PC-3 (cell line): ENCODE results near the gene EPHA10. TPM values are rescaled to one million over a fixed set of nuclear protein-coding genes. Genes with fewer than 3 reads are reported as not detected.

Experiments used
- ATAC-seq: fragments of 200-7000 bp; cut with Tn5 transposase; 2 replicates; pipeline ENCODE4 v1.9.1; 2020; ENCODE audit warnings: mild to moderate bottlenecking, moderate library complexity
- BruUV-seq: library from RNA; stranded (reverse); fragments of 400-500 nt; replicated peaks from 2 replicates; lab custom pipeline; 2021; lab: Mats Ljungman, UMichigan
- CTCF ChIA-PET: fragments of 300-600 bp; sonication (Branson Sonifier 250); formaldehyde crosslinking; loops from one replicate; lab custom pipeline; 2022; ENCODE audit warnings: antibody characterized with exemption; lab: Charles Lee
- POLR2A ChIA-PET: fragments of 300-600 bp; sonication (Branson Sonifier 250); formaldehyde crosslinking; loops from one replicate; lab custom pipeline; 2022; ENCODE audit warnings: antibody characterized with exemption; ENCODE audit not compliant: unreplicated experiment; lab: Charles Lee
- DNase-seq: peaks from one replicate; pipeline ENCODE4 v3.0.0-alpha.2; 2015
- H2AFZ ChIP-seq: fragments of 300-600 bp; sonication (generic); 2 replicates; pipeline ENCODE4 v1.6.0; 2016; ENCODE audit warnings: antibody characterized with exemption, low read length
- H3F3A ChIP-seq: fragments of 300-600 bp; sonication (generic); one replicate; pipeline ENCODE4 v1.6.0; 2017; ENCODE audit warnings: antibody characterized with exemption, low read length, control low read depth, mild to moderate bottlenecking; ENCODE audit not compliant: unreplicated experiment
- H3K27ac ChIP-seq: fragments of 300-600 bp; sonication (generic); 2 replicates; pipeline ENCODE4 v1.5.1; 2016; ENCODE audit warnings: mild to moderate bottlenecking, low read length
- H3K27me3 ChIP-seq: fragments of 300-600 bp; sonication (generic); 2 replicates; pipeline ENCODE4 v1.6.1; 2016; ENCODE audit warnings: low read length, mixed read lengths
- H3K36me3 ChIP-seq: fragments of 300-600 bp; sonication (generic); 2 replicates; pipeline ENCODE4 v1.6.1; 2016; ENCODE audit warnings: low read depth, mixed run types, low read length, mixed read lengths
- H3K4me1 ChIP-seq: fragments of 300-600 bp; sonication (generic); 2 replicates; pipeline ENCODE4 v1.5.1; 2016; ENCODE audit warnings: low read length; ENCODE audit not compliant: insufficient read depth
- H3K4me2 ChIP-seq: fragments of 300-600 bp; sonication (generic); 2 replicates; pipeline ENCODE4 v1.6.0; 2016; ENCODE audit warnings: low read length
- H3K4me3 ChIP-seq: fragments of 300-600 bp; sonication (generic); 2 replicates; pipeline ENCODE4 v1.5.1; 2016; ENCODE audit warnings: mild to moderate bottlenecking, low read length, mixed read lengths
- H3K79me2 ChIP-seq: fragments of 300-600 bp; sonication (generic); 2 replicates; pipeline ENCODE4 v1.6.1; 2017; ENCODE audit warnings: low read length, mixed read lengths
- H3K9ac ChIP-seq: fragments of 300-600 bp; sonication (generic); 2 replicates; pipeline ENCODE4 v1.6.0; 2016; ENCODE audit warnings: mild to moderate bottlenecking, low read length
- H3K9me2 ChIP-seq: fragments of 300-600 bp; sonication (generic); replicated peaks from 2 replicates; pipeline ENCODE4 v1.6.1; 2016; ENCODE audit warnings: mixed run types, low read length, mixed read lengths
- H3K9me3 ChIP-seq: fragments of 300-600 bp; sonication (generic); 2 replicates; pipeline ENCODE4 v1.6.1; 2016; ENCODE audit warnings: low read length, mixed read lengths
- H4K20me1 ChIP-seq: fragments of 300-600 bp; sonication (generic); 2 replicates; pipeline ENCODE4 v1.6.1; 2016; ENCODE audit warnings: low read length, mixed read lengths
- CTCF ChIP-seq: fragments of 300-600 bp; sonication (generic); conservative IDR thresholded peaks from 2 replicates; pipeline ENCODE4 v1.5.1; 2017; ENCODE audit warnings: antibody characterized with exemption, low read depth, mild to moderate bottlenecking, low read length
- EZH2 ChIP-seq: fragments of 300-600 bp; sonication (generic); IDR thresholded peaks from one replicate; pipeline ENCODE4 v1.6.1; 2017; ENCODE audit warnings: antibody characterized with exemption, mild to moderate bottlenecking, low read length; ENCODE audit not compliant: unreplicated experiment
- EZH2phosphoT487 ChIP-seq: fragments of 300-600 bp; sonication (generic); IDR thresholded peaks from 2 replicates; pipeline ENCODE4 v1.6.1; 2018; ENCODE audit warnings: mild to moderate bottlenecking, antibody characterized with exemption, low read length, borderline replicate concordance
- intact Hi-C: fragments of 100-400 bp; cut with micrococcal nuclease; formaldehyde crosslinking; loops from 2 replicates; pipeline ENCODE4 v1.9.0; 2023
- total RNA-seq: library from RNA; depleted of rRNA; stranded (reverse); fragments of >200 nt; gene quantifications from 2 replicates; pipeline ENCODE4 v1.2.3, GENCODE V29; 2014

Gene EPHA10
- total RNA-seq, 1 experiment from 2014 or later = 3.5 TPM

GRCh38 chr1:37703061-37703460 is 61.9 kb downstream of the EPHA10 start:
- no peak overlapping the region for H3K27ac ChIP-seq
- DNase-seq (no peak), ATAC-seq (no peak)
- H3K9me3 ChIP-seq = no peaks in the 10 kb centered on the region
- intact Hi-C loops = no loop called here
- ChIA-PET POLR2A (no interaction called here), CTCF (no interaction called here)
- BruUV-seq = no TSS peak
- H3K36me3 ChIP-seq = peaks cover 69% of the 10 kb centered on the region
- no peaks in the 10 kb centered on the region for H3F3A ChIP-seq
- H3K4me2 ChIP-seq = no peak overlapping the region
- H4K20me1 ChIP-seq = no peaks in the 10 kb centered on the region
- H2AFZ ChIP-seq = no peak overlapping the region
- H3K4me3 ChIP-seq = no peak overlapping the region
- TF ChIP-seq CTCF (no peak), EZH2 (no peak), EZH2phosphoT487 (no peak)
- H3K4me1 ChIP-seq = no peaks in the 10 kb centered on the region
- H3K79me2 ChIP-seq = peaks cover 1% of the 10 kb centered on the region; the same call in 1 of the 2 replicates
- H3K9ac ChIP-seq = no peak overlapping the region
- no peaks in the 10 kb centered on the region for H3K27me3 ChIP-seq
- H3K9me2 ChIP-seq = no peaks in the 10 kb centered on the region

- H3K9ac ChIP-seq = no peak overlapping the region
- TF ChIP-seq EZH2phosphoT487 = no peak
- TF ChIP-seq EZH2 = no peak
- CTCF ChIA-PET = no interaction called here
- H3K4me2 ChIP-seq = no peak overlapping the region
- no peak overlapping the region for H3K27ac ChIP-seq
- peaks cover 71% of the 10 kb centered on the region for H3K36me3 ChIP-seq
- 0 out of 2 replicates have a peak, but pooled peaks cover 3% of the 10 kb centered on the region for H4K20me1 ChIP-seq
- intact Hi-C loops = no loop called here
- BruUV-seq = no TSS peak
- POLR2A ChIA-PET = no interaction called here
- no peaks in the 10 kb centered on the region for H3K27me3 ChIP-seq
- no peak overlapping the region for H3K4me3 ChIP-seq
- no peak overlapping the region for H2AFZ ChIP-seq
- no peak for DNase-seq
- ATAC-seq = no peak
- no peaks in the 10 kb centered on the region for H3K9me3 ChIP-seq
- H3K9me2 ChIP-seq = no peaks in the 10 kb centered on the region
- H3K4me1 ChIP-seq = no peaks in the 10 kb centered on the region
- H3K79me2 ChIP-seq = peaks cover 21% of the 10 kb centered on the region
- no peaks in the 10 kb centered on the region for H3F3A ChIP-seq
These were observed 63.9 kb downstream of the EPHA10 start for GRCh38 chr1:37701051-37701450.

- no peak for TF ChIP-seq EZH2
- no peak for TF ChIP-seq EZH2phosphoT487
- TF ChIP-seq CTCF = no peak
- no peak overlapping the region for H3K9ac ChIP-seq
- intact Hi-C loops = no loop called here
- 0 out of 2 replicates have a peak, but pooled peaks cover 3% of the 10 kb centered on the region for H4K20me1 ChIP-seq
- no peak overlapping the region for H3K27ac ChIP-seq
- no TSS peak for BruUV-seq
- H2AFZ ChIP-seq = no peak overlapping the region
- ChIA-PET POLR2A (no interaction called here), CTCF (no interaction called here)
- H3K4me1 ChIP-seq = peaks cover 7% of the 10 kb centered on the region; the same call in 1 of the 2 replicates
- no peaks in the 10 kb centered on the region for H3K9me3 ChIP-seq
- H3K4me3 ChIP-seq = no peak overlapping the region
- peaks cover 74% of the 10 kb centered on the region for H3K36me3 ChIP-seq
- peaks cover 35% of the 10 kb centered on the region for H3K79me2 ChIP-seq
- DNase-seq (no peak), ATAC-seq (no peak)
- no peaks in the 10 kb centered on the region for H3K27me3 ChIP-seq
- no peaks in the 10 kb centered on the region for H3K9me2 ChIP-seq
- H3F3A ChIP-seq = no peaks in the 10 kb centered on the region
- no peak overlapping the region for H3K4me2 ChIP-seq
These were observed 65.8 kb downstream of the EPHA10 start for GRCh38 chr1:37699147-37699546.
